ENCODE results near the gene MMP1.
"Not testable (repeated sequence)": the region's sequence is repeated elsewhere in the genome, so short reads cannot be mapped to it uniquely, and the experiment has no call there.

The MMP1 gene

DNA sequence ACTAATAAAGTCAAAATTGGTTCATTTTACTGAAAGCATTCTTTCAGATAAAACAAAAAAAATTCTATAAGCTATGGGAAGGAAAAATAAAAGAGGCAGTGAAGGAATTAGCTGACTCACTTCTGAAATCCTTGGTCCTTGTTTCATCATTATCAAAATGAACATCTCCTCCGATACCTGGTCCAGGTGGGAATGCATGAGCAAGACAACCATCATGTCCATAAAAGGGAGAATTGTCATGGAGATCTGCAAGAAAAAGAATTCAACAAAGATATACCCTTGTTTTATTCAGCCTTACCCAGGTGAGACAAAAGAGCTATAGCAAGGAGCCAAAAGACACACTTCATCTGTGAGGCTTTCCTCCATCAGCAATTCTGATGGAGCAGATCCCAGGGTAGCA lies 44.7 kb downstream of the MMP1 start:
- H2AK5ac ChIP-seq (ENCODE audit: low read length) = no peak overlapping the region
- H3K56ac ChIP-seq (ENCODE audit: low read length) = no peak overlapping the region

DNA sequence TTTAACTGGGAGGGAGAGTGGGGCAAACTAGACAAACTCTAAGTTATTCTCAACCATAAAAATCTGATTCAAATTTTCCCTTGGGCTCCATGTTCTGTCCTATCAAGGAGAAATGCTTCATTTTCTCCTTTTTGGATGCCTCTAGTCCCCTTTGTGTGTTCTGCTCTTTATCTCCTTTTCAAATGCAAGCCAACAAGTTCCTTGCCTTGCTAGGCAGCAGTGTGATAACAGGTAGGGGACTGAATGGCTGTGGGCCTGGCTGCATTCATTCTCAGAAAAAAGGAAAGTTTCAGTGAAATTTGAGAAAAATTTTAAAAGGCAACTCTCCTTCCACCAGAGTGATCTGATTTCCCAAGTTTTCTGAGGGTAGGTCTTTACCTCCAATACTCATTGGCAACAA lies 46.3 kb downstream of the MMP1 start:
- H3K23ac ChIP-seq (ENCODE audit: low read length) = no peak overlapping the region
- H3K36me3 ChIP-seq (ENCODE audit: control insufficient read depth, insufficient read depth, low read length) = no peaks in the 10 kb centered on the region
- H3K4me3 ChIP-seq (ENCODE audit: low read length) = no peak overlapping the region
- H2AK5ac ChIP-seq (ENCODE audit: low read length) = no peak overlapping the region
- H4K8ac ChIP-seq (ENCODE audit: low read depth, low read length) = no peak overlapping the region
- H3K9ac ChIP-seq (ENCODE audit: low read length) = no peak overlapping the region
- H2BK15ac ChIP-seq (replicated peaks; ENCODE audit: low read depth) = no peak overlapping the region
- no peak overlapping the region for H3K27ac ChIP-seq (ENCODE audit: low read depth, low read length)
- H4K5ac ChIP-seq (ENCODE audit: low read length) = no peak overlapping the region
- H3K4me2 ChIP-seq (ENCODE audit: low read length) = no peak overlapping the region
- H3K4me1 ChIP-seq (ENCODE audit: control insufficient read depth, low read depth, low read length) = no peaks in the 10 kb centered on the region
- H3K27me3 ChIP-seq (ENCODE audit: insufficient read depth, low read length, poor library complexity) = no peaks in the 10 kb centered on the region
- no peak for DNase-seq
- H3K56ac ChIP-seq (ENCODE audit: low read length) = no peak overlapping the region
- H3K18ac ChIP-seq (ENCODE audit: low read length) = no peak overlapping the region
- no peak overlapping the region for H3K4ac ChIP-seq (ENCODE audit: low read depth, low read length)
- H3K79me1 ChIP-seq (ENCODE audit: low read length) = no peaks in the 10 kb centered on the region
- H2BK120ac ChIP-seq (ENCODE audit: low read depth, low read length) = no peak overlapping the region
- no peak overlapping the region for H2BK5ac ChIP-seq (ENCODE audit: low read length)
- no peaks in the 10 kb centered on the region for H3K79me2 ChIP-seq (ENCODE audit: control insufficient read depth, insufficient read depth, low read length)

More for the DNA sequence above, 44.7 kb downstream of the MMP1 start:
- H3K36me3 ChIP-seq (ENCODE audit: control insufficient read depth, insufficient read depth, low read length) = no peaks in the 10 kb centered on the region
- H3K4me3 ChIP-seq (ENCODE audit: low read length) = no peak overlapping the region
- no peak overlapping the region for H3K4me2 ChIP-seq (ENCODE audit: low read length)
- no peak overlapping the region for H2BK5ac ChIP-seq (ENCODE audit: low read length)
- DNase-seq = no peak
- H3K79me1 ChIP-seq (ENCODE audit: low read length) = no peaks in the 10 kb centered on the region
- no peaks in the 10 kb centered on the region for H3K27me3 ChIP-seq (ENCODE audit: insufficient read depth, low read length, poor library complexity)
- no CpG with 5 or more reads among the region's 1 CpG for WGBS (ENCODE audit: extremely low coverage, insufficient coverage, low lambda C conversion rate)
- no peak overlapping the region for H4K8ac ChIP-seq (ENCODE audit: low read depth, low read length)
- no peak overlapping the region for H3K27ac ChIP-seq (ENCODE audit: low read depth, low read length)
- H3K18ac ChIP-seq (ENCODE audit: low read length) = no peak overlapping the region
- H3K79me2 ChIP-seq (ENCODE audit: control insufficient read depth, insufficient read depth, low read length) = no peaks in the 10 kb centered on the region
- H3K4ac ChIP-seq (ENCODE audit: low read depth, low read length) = no peak overlapping the region
- H2BK120ac ChIP-seq (ENCODE audit: low read depth, low read length) = no peak overlapping the region
- H4K5ac ChIP-seq (ENCODE audit: low read length) = no peak overlapping the region
- H3K9ac ChIP-seq (ENCODE audit: low read length) = no peak overlapping the region
- no peak overlapping the region for H2BK15ac ChIP-seq (replicated peaks; ENCODE audit: low read depth)
- H3K23ac ChIP-seq (ENCODE audit: low read length) = no peak overlapping the region
- no peaks in the 10 kb centered on the region for H3K4me1 ChIP-seq (ENCODE audit: control insufficient read depth, low read depth, low read length)

DNA sequence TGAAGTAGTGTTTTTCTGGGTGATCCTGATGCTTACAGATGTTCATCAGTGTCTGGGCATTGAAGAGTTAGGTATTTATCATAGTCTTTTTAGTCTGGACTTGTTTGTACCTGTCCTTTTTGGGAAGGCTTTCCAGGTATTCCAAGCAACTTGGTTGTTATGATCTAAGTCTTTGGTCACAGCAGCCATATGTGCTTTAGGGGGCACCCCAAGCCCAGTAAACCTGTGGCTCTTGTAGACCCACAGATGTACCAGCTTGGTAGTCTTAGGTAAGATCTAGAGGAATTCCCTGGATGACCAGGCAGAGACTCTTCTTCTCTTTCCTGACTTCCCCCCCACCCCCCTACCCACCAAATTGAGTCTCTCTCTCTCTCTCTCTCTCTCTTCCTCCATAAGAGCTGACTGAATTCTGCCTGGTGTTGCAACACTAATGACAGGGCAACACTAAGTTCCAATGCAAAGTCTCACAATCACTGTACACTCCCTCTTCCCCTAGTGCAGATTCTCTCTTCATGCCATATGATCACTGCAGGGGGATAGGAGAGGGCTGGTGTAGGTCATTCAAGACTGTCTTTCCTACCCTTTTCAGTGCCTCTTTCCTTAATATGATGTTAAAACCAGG lies 48.7 kb downstream of the MMP1 start:
- no peak overlapping the region for H3K4me3 ChIP-seq (ENCODE audit: low read length)
- H4K5ac ChIP-seq (ENCODE audit: low read length) = no peak overlapping the region
- H3K4me1 ChIP-seq (ENCODE audit: control insufficient read depth, low read depth, low read length) = no peaks in the 10 kb centered on the region
- no peak overlapping the region for H2BK5ac ChIP-seq (ENCODE audit: low read length)
- no peak overlapping the region for H3K23ac ChIP-seq (ENCODE audit: low read length)
- H3K9ac ChIP-seq (ENCODE audit: low read length) = no peak overlapping the region
- no peak overlapping the region for H2BK15ac ChIP-seq (replicated peaks; ENCODE audit: low read depth)
- H4K8ac ChIP-seq (ENCODE audit: low read depth, low read length) = no peak overlapping the region
- H3K79me1 ChIP-seq (ENCODE audit: low read length) = no peaks in the 10 kb centered on the region
- no peak overlapping the region for H2AK5ac ChIP-seq (ENCODE audit: low read length)
- H3K4me2 ChIP-seq (ENCODE audit: low read length) = no peak overlapping the region
- H3K56ac ChIP-seq (ENCODE audit: low read length) = no peak overlapping the region
- no peak for DNase-seq
- H3K36me3 ChIP-seq (ENCODE audit: control insufficient read depth, insufficient read depth, low read length) = no peaks in the 10 kb centered on the region
- no peak overlapping the region for H3K18ac ChIP-seq (ENCODE audit: low read length)
- H3K27me3 ChIP-seq (ENCODE audit: insufficient read depth, low read length, poor library complexity) = no peaks in the 10 kb centered on the region
- H3K4ac ChIP-seq (ENCODE audit: low read depth, low read length) = no peak overlapping the region
- H3K79me2 ChIP-seq (ENCODE audit: control insufficient read depth, insufficient read depth, low read length) = no peaks in the 10 kb centered on the region
- H2BK120ac ChIP-seq (ENCODE audit: low read depth, low read length) = no peak overlapping the region
- no peak overlapping the region for H3K27ac ChIP-seq (ENCODE audit: low read depth, low read length)

DNA sequence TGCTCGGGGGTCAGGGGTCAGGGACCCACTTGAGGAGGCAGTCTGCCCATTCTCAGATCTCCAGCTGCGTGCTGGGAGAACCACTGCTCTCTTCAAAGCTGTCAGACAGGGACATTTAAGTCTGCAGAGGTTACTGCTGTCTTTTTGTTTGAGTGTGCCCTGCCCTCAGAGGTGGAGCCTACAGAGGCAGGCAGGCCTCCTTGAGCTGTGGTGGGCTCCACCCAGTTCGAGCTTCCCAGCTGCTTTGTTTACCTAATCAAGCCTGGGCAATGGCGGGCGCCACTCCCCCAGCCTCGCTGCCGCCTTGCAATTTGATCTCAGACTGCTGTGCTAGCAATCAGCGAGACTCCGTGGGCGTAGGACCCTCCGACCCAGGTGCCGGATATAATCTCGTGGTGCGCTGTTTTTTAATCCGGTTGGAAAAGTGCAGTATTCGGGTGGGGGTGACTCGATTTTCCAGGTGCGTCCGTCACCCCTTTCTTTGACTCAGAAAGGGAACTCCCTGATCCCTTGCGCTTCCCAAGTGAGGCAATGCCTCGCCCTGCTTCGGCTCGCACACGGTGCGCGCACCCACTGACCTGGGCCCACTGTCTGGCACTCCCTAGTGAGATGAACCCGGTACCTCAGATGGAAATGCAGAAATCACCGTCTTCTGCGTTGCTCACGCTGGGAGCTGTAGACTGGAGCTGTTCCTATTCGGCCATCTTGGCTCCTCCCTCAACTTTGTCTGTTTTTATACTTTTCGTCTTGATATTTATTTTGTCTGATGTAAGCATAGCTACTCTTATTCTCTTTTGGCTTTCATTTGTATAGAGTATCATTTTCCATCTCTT lies 51.0 kb downstream of the MMP1 start:
- not testable (repeated sequence) for H3K23ac ChIP-seq (ENCODE audit: low read length); H3K4me3 ChIP-seq (ENCODE audit: low read length); H4K5ac ChIP-seq (ENCODE audit: low read length); H3K4me1 ChIP-seq (ENCODE audit: control insufficient read depth, low read depth, low read length); H2BK5ac ChIP-seq (ENCODE audit: low read length); H3K4ac ChIP-seq (ENCODE audit: low read depth, low read length); H3K4me2 ChIP-seq (ENCODE audit: low read length); H3K79me2 ChIP-seq (ENCODE audit: control insufficient read depth, insufficient read depth, low read length); H3K56ac ChIP-seq (ENCODE audit: low read length); H2BK15ac ChIP-seq (replicated peaks; ENCODE audit: low read depth); H2BK120ac ChIP-seq (ENCODE audit: low read depth, low read length); H3K79me1 ChIP-seq (ENCODE audit: low read length); H3K18ac ChIP-seq (ENCODE audit: low read length); H2AK5ac ChIP-seq (ENCODE audit: low read length); H3K27me3 ChIP-seq (ENCODE audit: insufficient read depth, low read length, poor library complexity); DNase-seq; H3K9ac ChIP-seq (ENCODE audit: low read length); H4K8ac ChIP-seq (ENCODE audit: low read depth, low read length); H3K27ac ChIP-seq (ENCODE audit: low read depth, low read length); H3K36me3 ChIP-seq (ENCODE audit: control insufficient read depth, insufficient read depth, low read length)
- WGBS (ENCODE audit: extremely low coverage, insufficient coverage, low lambda C conversion rate) = no CpG with 5 or more reads among the region's 32 CpGs

Data from mesendoderm (in vitro differentiated cells).